ENCODE measurements around the gene LRMDA.

GRCh38 chr10:76557366-76557765, 1125.9 kb downstream of the LRMDA start:
- TF ChIP-seq CTCF (IDR thresholded peaks at IDR 0.05), result no peak
- no peak for TF ChIP-seq POLR2A (IDR thresholded peaks at IDR 0.05)

All from adrenal gland (tissue), 5 donors.